Measurements from ENCODE around the gene PRB4.

Gene PRB4

DNA sequence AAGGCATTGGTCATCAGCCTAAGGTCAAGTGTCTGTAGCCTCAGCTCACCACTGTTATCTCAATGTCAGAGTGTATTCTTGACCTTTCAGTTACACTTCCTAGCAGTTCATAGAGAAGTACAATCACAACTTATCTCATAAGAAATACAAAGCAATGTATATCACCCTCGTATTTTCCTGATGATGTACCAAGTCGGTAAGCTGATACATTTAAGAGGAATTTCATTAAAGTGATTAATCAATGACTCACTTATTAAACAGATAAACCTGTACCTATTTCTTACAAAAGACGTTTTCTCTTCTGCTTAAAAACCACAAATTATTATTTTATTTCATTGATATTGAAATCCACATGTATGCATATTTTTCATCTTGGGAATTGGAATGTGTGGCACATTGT lies 36.8 kb downstream of the PRB4 start:
- no peak overlapping the region for H3K4me2 ChIP-seq (ENCODE audit: insufficient read depth, low read length)
- DNase-seq (no peak), ATAC-seq (ENCODE audit: insufficient read depth, low read depth) (no peak)
- H4K20me1 ChIP-seq (ENCODE audit: insufficient read depth, low read length), result no peaks in the 10 kb centered on the region
- no peaks in the 10 kb centered on the region for H3K27me3 ChIP-seq (ENCODE audit: insufficient read depth, low read length, poor library complexity)
- no peak overlapping the region for H3K27ac ChIP-seq (ENCODE audit: low read length)
- H3K4me1 ChIP-seq (ENCODE audit: insufficient read depth, low read length), result no peaks in the 10 kb centered on the region
- no peaks in the 10 kb centered on the region for H3K36me3 ChIP-seq (ENCODE audit: insufficient read depth, low read length)
- no peaks in the 10 kb centered on the region for H3K79me2 ChIP-seq (ENCODE audit: insufficient read depth, low read length)
- no peak for TF ChIP-seq EZH2 (IDR thresholded peaks at IDR 0.05; ENCODE audit: borderline replicate concordance, low read depth, low read length, severe bottlenecking)
- TF ChIP-seq, protein P1, sequence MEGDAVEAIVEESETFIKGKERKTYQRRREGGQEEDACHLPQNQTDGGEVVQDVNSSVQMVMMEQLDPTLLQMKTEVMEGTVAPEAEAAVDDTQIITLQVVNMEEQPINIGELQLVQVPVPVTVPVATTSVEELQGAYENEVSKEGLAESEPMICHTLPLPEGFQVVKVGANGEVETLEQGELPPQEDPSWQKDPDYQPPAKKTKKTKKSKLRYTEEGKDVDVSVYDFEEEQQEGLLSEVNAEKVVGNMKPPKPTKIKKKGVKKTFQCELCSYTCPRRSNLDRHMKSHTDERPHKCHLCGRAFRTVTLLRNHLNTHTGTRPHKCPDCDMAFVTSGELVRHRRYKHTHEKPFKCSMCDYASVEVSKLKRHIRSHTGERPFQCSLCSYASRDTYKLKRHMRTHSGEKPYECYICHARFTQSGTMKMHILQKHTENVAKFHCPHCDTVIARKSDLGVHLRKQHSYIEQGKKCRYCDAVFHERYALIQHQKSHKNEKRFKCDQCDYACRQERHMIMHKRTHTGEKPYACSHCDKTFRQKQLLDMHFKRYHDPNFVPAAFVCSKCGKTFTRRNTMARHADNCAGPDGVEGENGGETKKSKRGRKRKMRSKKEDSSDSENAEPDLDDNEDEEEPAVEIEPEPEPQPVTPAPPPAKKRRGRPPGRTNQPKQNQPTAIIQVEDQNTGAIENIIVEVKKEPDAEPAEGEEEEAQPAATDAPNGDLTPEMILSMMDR (IDR thresholded peaks at IDR 0.05; ENCODE audit: borderline replicate concordance, extremely low read depth, low read length, poor library complexity, severe bottlenecking), result no peak
- H3K4me3 ChIP-seq (ENCODE audit: low read depth in 1 of 2, low read length in 2 of 2), result no peak overlapping the region
- H2AFZ ChIP-seq (ENCODE audit: low read depth, low read length), result no peak overlapping the region
- no peaks in the 10 kb centered on the region for H3K9me3 ChIP-seq (ENCODE audit: insufficient read depth, low read length, severe bottlenecking)
- H3K9ac ChIP-seq (ENCODE audit: low read depth, low read length), result no peak overlapping the region

DNA sequence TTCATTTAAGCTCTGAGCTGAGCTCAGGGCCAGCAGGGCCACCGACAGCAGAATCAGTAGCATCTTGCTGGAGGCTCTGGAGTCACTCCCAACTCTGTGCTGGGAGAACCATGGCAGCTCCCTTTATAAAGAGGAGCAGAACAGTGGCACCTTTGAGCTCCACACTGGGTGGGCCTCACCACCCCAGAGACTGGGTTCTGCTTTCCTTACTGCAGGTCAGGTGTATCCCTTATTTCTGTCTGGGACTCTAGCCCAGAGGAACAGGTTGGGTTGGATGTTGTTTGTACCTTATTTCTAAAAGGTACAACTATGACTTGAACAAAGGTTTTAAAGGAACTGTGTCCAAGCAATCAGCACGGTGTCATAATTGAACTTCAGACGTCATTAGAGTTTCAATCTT lies 40.6 kb downstream of the PRB4 start, which contains the start of gene PRB3:
Gene PRB3, minus strand, starts transcription at position 101 of the 400 bp plus-strand sequence. Its CDS starts 38 bp downstream, at position 63.
- Histone ChIP-seq H3K27me3 (ENCODE audit: insufficient read depth, low read length, poor library complexity) (no peaks in the 10 kb centered on the region), H3K4me1 (ENCODE audit: insufficient read depth, low read length) (no peaks in the 10 kb centered on the region), H3K27ac (ENCODE audit: low read length) (no peak within 1 kb of the TSS), H3K4me3 (ENCODE audit: low read depth in 1 of 2, low read length in 2 of 2) (no peak within 1 kb of the TSS), H3K36me3 (ENCODE audit: insufficient read depth, low read length) (no peaks in the 10 kb centered on the region), H2AFZ (ENCODE audit: low read depth, low read length) (no peak within 1 kb of the TSS), H3K9me3 (ENCODE audit: insufficient read depth, low read length, severe bottlenecking) (no peaks in the 10 kb centered on the region), H3K79me2 (ENCODE audit: insufficient read depth, low read length) (no peaks in the 10 kb centered on the region), H4K20me1 (ENCODE audit: insufficient read depth, low read length) (no peaks in the 10 kb centered on the region), H3K4me2 (ENCODE audit: insufficient read depth, low read length) (no peak within 1 kb of the TSS), H3K9ac (ENCODE audit: low read depth, low read length) (no peak within 1 kb of the TSS)
- ATAC-seq (ENCODE audit: insufficient read depth, low read depth) (no peak), DNase-seq (no peak)
- TF ChIP-seq, protein P1 (IDR thresholded peaks at IDR 0.05; ENCODE audit: borderline replicate concordance, extremely low read depth, low read length, poor library complexity, severe bottlenecking), result no peak
- TF ChIP-seq EZH2 (IDR thresholded peaks at IDR 0.05; ENCODE audit: borderline replicate concordance, low read depth, low read length, severe bottlenecking), result no peak

DNA sequence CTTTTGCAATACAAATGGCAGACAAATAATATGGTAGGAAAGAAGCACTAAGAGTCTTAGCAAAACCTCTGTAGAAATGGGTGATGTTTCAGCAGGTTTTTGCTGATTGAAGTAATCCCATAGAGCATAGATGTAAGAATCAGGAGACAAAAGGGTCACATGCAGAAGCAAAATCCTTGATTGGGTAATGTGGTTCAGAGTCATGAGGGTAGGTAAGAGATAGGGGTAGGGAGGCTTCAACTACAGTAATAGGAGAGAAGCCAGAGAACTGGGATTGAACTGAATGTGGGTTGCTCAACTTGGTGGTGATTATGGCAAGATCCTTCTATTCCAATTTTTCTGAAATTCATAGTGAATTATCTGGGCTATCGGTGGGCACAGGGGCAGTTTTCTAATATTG lies 45.7 kb downstream of the PRB4 start:
- Histone ChIP-seq H3K27me3 (ENCODE audit: insufficient read depth, low read length, poor library complexity) (no peaks in the 10 kb centered on the region), H3K27ac (ENCODE audit: low read length) (no peak overlapping the region), H3K9ac (ENCODE audit: low read depth, low read length) (no peak overlapping the region), H3K36me3 (ENCODE audit: insufficient read depth, low read length) (no peaks in the 10 kb centered on the region), H3K4me2 (ENCODE audit: insufficient read depth, low read length) (no peak overlapping the region), H4K20me1 (ENCODE audit: insufficient read depth, low read length) (no peaks in the 10 kb centered on the region), H3K79me2 (ENCODE audit: insufficient read depth, low read length) (no peaks in the 10 kb centered on the region), H2AFZ (ENCODE audit: low read depth, low read length) (no peak overlapping the region), H3K4me3 (ENCODE audit: low read depth in 1 of 2, low read length in 2 of 2) (no peak overlapping the region), H3K4me1 (ENCODE audit: insufficient read depth, low read length) (no peaks in the 10 kb centered on the region), H3K9me3 (ENCODE audit: insufficient read depth, low read length, severe bottlenecking) (no peaks in the 10 kb centered on the region)
- ATAC-seq (ENCODE audit: insufficient read depth, low read depth), result no peak
- TF ChIP-seq, protein P1 (IDR thresholded peaks at IDR 0.05; ENCODE audit: borderline replicate concordance, extremely low read depth, low read length, poor library complexity, severe bottlenecking), result no peak
- no peak for TF ChIP-seq EZH2 (IDR thresholded peaks at IDR 0.05; ENCODE audit: borderline replicate concordance, low read depth, low read length, severe bottlenecking)
- DNase-seq, result no peak
